OCI-LY7 (cell line): ENCODE data around the gene TMEM14C. TPM values are rescaled to one million over a fixed set of nuclear protein-coding genes. Genes with fewer than 3 reads are reported as not detected.

ENCODE experiments used
- BruUV-seq: library from RNA; stranded (reverse); fragments of 400-500 nt; replicated peaks from 2 replicates; lab custom pipeline; 2021; lab: Mats Ljungman, UMichigan
- CTCF ChIA-PET: fragments of 300-600 bp; sonication (Branson Sonifier 250); formaldehyde crosslinking; loops from one replicate; lab custom pipeline; 2022; ENCODE audit warnings: antibody characterized with exemption; ENCODE audit not compliant: unreplicated experiment; lab: Charles Lee
- POLR2A ChIA-PET: fragments of 300-600 bp; sonication (Branson Sonifier 250); formaldehyde crosslinking; loops from one replicate; lab custom pipeline; 2022; ENCODE audit warnings: antibody characterized with exemption; lab: Charles Lee
- DNase-seq: peaks from one replicate; pipeline ENCODE4 v3.0.0-alpha.2; 2015; ENCODE audit warnings: low spot score
- H2AFZ ChIP-seq: fragments of 200-600 bp; sonication (generic), shearing (Covaris generic); 2 replicates; pipeline ENCODE4 v1.6.1; 2014; ENCODE audit warnings: mild to moderate bottlenecking, antibody characterized with exemption, low read length, moderate library complexity
- H3K27ac ChIP-seq: fragments of 200-600 bp; sonication (generic); 2 replicates; pipeline ENCODE4 v1.5.1; 2014; ENCODE audit warnings: mixed run types, low read depth, mild to moderate bottlenecking, moderate library complexity, low read length, inconsistent platforms; ENCODE audit not compliant: poor library complexity, severe bottlenecking
- H3K36me3 ChIP-seq: fragments of 200-600 bp; sonication (generic); 2 replicates; pipeline ENCODE4 v1.6.1; 2014; ENCODE audit warnings: mild to moderate bottlenecking, antibody characterized with exemption, low read length, moderate library complexity, mixed read lengths; ENCODE audit not compliant: insufficient read depth
- H3K4me1 ChIP-seq: fragments of 200-600 bp; sonication (generic); 2 replicates; pipeline ENCODE4 v1.5.1; 2014; ENCODE audit warnings: mild to moderate bottlenecking, low read length; ENCODE audit not compliant: insufficient read depth, poor library complexity, severe bottlenecking
- H3K4me2 ChIP-seq: fragments of 200-600 bp; sonication (generic); 2 replicates; pipeline ENCODE4 v1.6.1; 2014; ENCODE audit warnings: mild to moderate bottlenecking, low read length
- H3K4me3 ChIP-seq: fragments of 200-600 bp; sonication (generic); 2 replicates; pipeline ENCODE4 v1.5.1; 2014; ENCODE audit warnings: mild to moderate bottlenecking, low read depth, low read length; ENCODE audit not compliant: poor library complexity, severe bottlenecking
- H3K79me2 ChIP-seq: fragments of 200-600 bp; sonication (generic); 2 replicates; pipeline ENCODE4 v1.6.1; 2016; ENCODE audit warnings: low read depth, mild to moderate bottlenecking, low read length, moderate library complexity, mixed read lengths; ENCODE audit not compliant: insufficient read depth
- H3K9me2 ChIP-seq: fragments of 200-600 bp; sonication (generic); 2 replicates; pipeline ENCODE4 v1.6.1; 2016; ENCODE audit warnings: mild to moderate bottlenecking, low read length, mixed read lengths; ENCODE audit not compliant: insufficient read depth
- H3K9me3 ChIP-seq: fragments of 200-600 bp; sonication (generic); 2 replicates; pipeline ENCODE4 v1.6.1; 2014; ENCODE audit warnings: mild to moderate bottlenecking, mixed run types, low read length, mixed read lengths
- H4K20me1 ChIP-seq: fragments of 200-600 bp; sonication (generic); 2 replicates; pipeline ENCODE4 v1.6.1; 2014; ENCODE audit warnings: mild to moderate bottlenecking, antibody characterized with exemption, low read length, moderate library complexity, mixed read lengths; ENCODE audit not compliant: insufficient read depth
- EZH2phosphoT487 ChIP-seq: fragments of 200-600 bp; sonication (generic); IDR thresholded peaks from 2 replicates; pipeline ENCODE4 v1.6.1; 2018; ENCODE audit warnings: low read depth, borderline replicate concordance, mild to moderate bottlenecking, mixed run types, antibody characterized with exemption, low read length, moderate library complexity, mixed read lengths
- intact Hi-C: fragments of 100-400 bp; cut with micrococcal nuclease; formaldehyde crosslinking; loops from one replicate; pipeline ENCODE4 v1.10.0; 2022; ENCODE audit not compliant: unreplicated experiment
- total RNA-seq, 2 experiments: library from RNA; depleted of rRNA in 1 of 2; stranded (reverse); fragments of >200 nt in 1 of 2; shearing (Covaris generic) in 1 of 2; gene quantifications; 2 replicates each; pipeline ENCODE4 v1.2.3, GENCODE V29; 2014 to 2022
- TF ChIP-seq, protein P1 (sequence below): fragments of 200-600 bp; sonication (generic); conservative IDR thresholded peaks from 2 replicates; pipeline ENCODE4 v1.5.1; 2014; ENCODE audit warnings: mild to moderate bottlenecking, antibody characterized with exemption, low read length, moderate library complexity, mixed read lengths

The TMEM14C gene
- total RNA-seq, 2 experiments from 2014 or later: 33.9 to 40.2 TPM

DNA sequence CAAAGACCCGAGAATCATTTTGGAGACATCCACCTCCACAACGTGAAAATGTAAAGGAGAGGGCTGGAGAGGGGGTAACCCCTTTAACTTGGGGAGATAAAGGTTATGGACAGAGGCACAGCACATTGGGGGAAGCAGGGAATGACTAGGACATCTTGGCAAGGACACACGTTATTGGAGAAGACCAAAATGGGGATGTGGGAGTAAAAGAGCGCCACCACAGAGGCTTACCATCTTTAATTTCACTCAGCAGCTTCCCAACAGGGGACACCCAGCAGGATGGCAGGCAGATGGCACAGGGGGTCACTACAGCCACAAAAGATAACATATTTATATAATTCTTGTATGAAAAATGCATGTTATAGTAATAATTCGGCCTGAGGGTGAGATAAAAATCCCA is 38.3 kb upstream of the TMEM14C start:
- H3K36me3 ChIP-seq: no peaks in the 10 kb centered on the region
- H3K79me2 ChIP-seq: no peaks in the 10 kb centered on the region
- no peaks in the 10 kb centered on the region for H4K20me1 ChIP-seq
- no peaks in the 10 kb centered on the region for H3K4me1 ChIP-seq
- intact Hi-C loops: no loop called here
- H3K27ac ChIP-seq: no peak overlapping the region
- no peak overlapping the region for H2AFZ ChIP-seq
- H3K4me2 ChIP-seq: no peak overlapping the region
- DNase-seq: no peak
- ChIA-PET POLR2A (interaction anchor here (0.7 kb wide), 1 partner anchor 62 kb away, joined by 4 read pairs; no protein-coding TSS in a partner anchor), CTCF (no interaction called here)
- no peaks in the 10 kb centered on the region for H3K9me2 ChIP-seq
- no TSS peak for BruUV-seq
- no peak for TF ChIP-seq EZH2phosphoT487
- TF ChIP-seq, protein P1, sequence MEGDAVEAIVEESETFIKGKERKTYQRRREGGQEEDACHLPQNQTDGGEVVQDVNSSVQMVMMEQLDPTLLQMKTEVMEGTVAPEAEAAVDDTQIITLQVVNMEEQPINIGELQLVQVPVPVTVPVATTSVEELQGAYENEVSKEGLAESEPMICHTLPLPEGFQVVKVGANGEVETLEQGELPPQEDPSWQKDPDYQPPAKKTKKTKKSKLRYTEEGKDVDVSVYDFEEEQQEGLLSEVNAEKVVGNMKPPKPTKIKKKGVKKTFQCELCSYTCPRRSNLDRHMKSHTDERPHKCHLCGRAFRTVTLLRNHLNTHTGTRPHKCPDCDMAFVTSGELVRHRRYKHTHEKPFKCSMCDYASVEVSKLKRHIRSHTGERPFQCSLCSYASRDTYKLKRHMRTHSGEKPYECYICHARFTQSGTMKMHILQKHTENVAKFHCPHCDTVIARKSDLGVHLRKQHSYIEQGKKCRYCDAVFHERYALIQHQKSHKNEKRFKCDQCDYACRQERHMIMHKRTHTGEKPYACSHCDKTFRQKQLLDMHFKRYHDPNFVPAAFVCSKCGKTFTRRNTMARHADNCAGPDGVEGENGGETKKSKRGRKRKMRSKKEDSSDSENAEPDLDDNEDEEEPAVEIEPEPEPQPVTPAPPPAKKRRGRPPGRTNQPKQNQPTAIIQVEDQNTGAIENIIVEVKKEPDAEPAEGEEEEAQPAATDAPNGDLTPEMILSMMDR: no peak
- H3K9me3 ChIP-seq: peaks cover 9% of the 10 kb centered on the region; the same call in 1 of the 2 replicates
- no peak overlapping the region for H3K4me3 ChIP-seq

DNA sequence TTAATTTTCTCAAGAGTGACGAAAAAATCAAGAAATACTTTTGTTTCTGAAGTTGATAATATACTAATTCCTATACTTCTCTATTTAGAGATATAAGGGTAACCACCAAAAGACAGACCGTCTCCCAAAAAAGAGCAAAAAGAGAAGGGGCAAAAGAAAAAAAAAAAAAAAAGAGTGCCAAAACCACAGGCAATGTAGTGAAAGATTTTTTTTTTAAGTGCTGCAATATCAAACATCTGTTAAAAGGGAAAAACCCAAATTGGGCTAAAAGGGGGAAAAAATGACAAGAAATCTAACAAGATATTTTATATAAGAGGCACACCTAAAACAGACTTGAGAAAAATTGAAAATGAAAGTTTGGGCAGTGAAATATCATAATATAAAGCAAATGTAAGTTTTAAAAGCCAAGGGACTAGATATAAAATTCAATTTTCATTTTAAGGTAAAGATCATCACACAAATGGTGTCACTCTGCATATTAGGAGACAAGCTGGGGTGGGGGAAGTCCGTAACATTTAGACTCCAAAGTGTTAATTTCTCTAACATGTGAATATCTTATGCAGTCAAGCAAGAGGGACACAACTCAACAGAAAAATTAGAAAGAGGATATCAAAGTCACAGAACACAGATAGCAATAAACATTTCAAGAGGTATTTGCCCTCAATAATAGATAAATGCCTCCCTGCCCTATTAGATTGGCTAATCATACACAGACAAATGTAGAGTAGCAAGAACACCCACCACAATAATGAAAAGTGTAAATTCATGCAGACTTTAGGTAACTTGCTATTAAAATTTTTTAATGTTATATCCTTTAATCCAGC is 37.6 kb upstream of the TMEM14C start:
- Histone ChIP-seq H4K20me1 (no peaks in the 10 kb centered on the region), H3K4me2 (no peak overlapping the region), H3K4me3 (no peak overlapping the region), H3K9me3 (peaks cover 9% of the 10 kb centered on the region; the same call in 1 of the 2 replicates), H3K36me3 (no peaks in the 10 kb centered on the region), H3K4me1 (no peaks in the 10 kb centered on the region), H3K9me2 (no peaks in the 10 kb centered on the region), H3K79me2 (no peaks in the 10 kb centered on the region), H2AFZ (no peak overlapping the region), H3K27ac (no peak overlapping the region)
- DNase-seq: no peak
- ChIA-PET POLR2A (no interaction called here), CTCF (no interaction called here)
- BruUV-seq: no TSS peak
- TF ChIP-seq, protein P1: no peak
- TF ChIP-seq EZH2phosphoT487: no peak
- intact Hi-C loops: no loop called here

DNA sequence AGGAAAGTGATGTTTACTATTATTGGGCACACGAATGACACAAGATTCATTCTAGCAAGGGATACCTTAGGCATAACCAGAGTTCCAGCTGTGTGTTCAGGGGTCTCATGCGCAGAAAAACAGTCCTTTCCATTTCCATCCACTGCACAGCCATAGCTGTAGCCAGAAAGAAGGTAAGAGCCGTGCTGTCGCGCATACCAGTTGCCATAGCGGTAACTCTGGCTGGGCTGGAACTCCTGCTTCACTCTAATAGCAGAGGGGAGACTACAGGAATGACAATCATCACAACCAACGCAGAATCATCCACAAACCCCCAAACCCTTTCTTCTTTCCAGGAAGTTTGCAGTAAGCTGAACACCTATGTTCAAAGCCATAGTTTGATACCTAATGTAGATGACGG is 36.0 kb upstream of the TMEM14C start:
- POLR2A ChIA-PET: no interaction called here

More for the DNA sequence above, 36.0 kb upstream of the TMEM14C start:
- Histone ChIP-seq H3K4me2 (no peak overlapping the region), H3K9me2 (no peaks in the 10 kb centered on the region), H2AFZ (no peak overlapping the region), H4K20me1 (no peaks in the 10 kb centered on the region), H3K4me3 (no peak overlapping the region), H3K9me3 (peaks cover 9% of the 10 kb centered on the region; the same call in 1 of the 2 replicates), H3K4me1 (no peaks in the 10 kb centered on the region), H3K36me3 (no peaks in the 10 kb centered on the region), H3K79me2 (no peaks in the 10 kb centered on the region), H3K27ac (no peak overlapping the region)
- DNase-seq: no peak
- intact Hi-C loops: no loop called here
- no peak for TF ChIP-seq EZH2phosphoT487
- TF ChIP-seq, protein P1: no peak
- no TSS peak for BruUV-seq
- CTCF ChIA-PET: no interaction called here
